ENCODE data around the gene DCTN1. TPM values are rescaled to one million over a fixed set of nuclear protein-coding genes. Genes with fewer than 3 reads are reported as not detected.

Gene DCTN1
- total RNA-seq, 4 donors from 2014 or later: 78.7 to 131 (median 100) TPM

GRCh38 chr2:74391580-74392448, 11.7 kb upstream of the DCTN1 start:
- TF ChIP-seq CTCF (IDR thresholded peaks at IDR 0.05; ENCODE audit: low read depth): no peak

GRCh38 chr2:74391209-74391579, 11.1 kb upstream of the DCTN1 start:
- TF ChIP-seq CTCF (IDR thresholded peaks at IDR 0.05; ENCODE audit: low read depth): no peak

GRCh38 chr2:74390606-74391005, 10.5 kb upstream of the DCTN1 start:
- TF ChIP-seq CTCF (IDR thresholded peaks at IDR 0.05; ENCODE audit: low read depth): no peak

GRCh38 chr2:74387346-74387745, 7.2 kb upstream of the DCTN1 start:
- no peak for TF ChIP-seq CTCF (IDR thresholded peaks at IDR 0.05; ENCODE audit: low read depth)

GRCh38 chr2:74385396-74385795, 5.3 kb upstream of the DCTN1 start:
- no peak for TF ChIP-seq CTCF (IDR thresholded peaks at IDR 0.05; ENCODE audit: low read depth)

GRCh38 chr2:74384051-74384450, 3.9 kb upstream of the DCTN1 start:
- TF ChIP-seq CTCF (IDR thresholded peaks at IDR 0.05; ENCODE audit: low read depth): no peak

GRCh38 chr2:74383254-74383653, 3.1 kb upstream of the DCTN1 start:
- TF ChIP-seq CTCF (IDR thresholded peaks at IDR 0.05; ENCODE audit: low read depth): no peak
